HepG2 (cell line): ENCODE results near the gene SPAG4. TPM values are rescaled to one million over a fixed set of nuclear protein-coding genes. Genes with fewer than 3 reads are reported as not detected.

Source experiments
- DR1 ChIP-seq: sonication (generic); formaldehyde crosslinking; IDR thresholded peaks from 2 replicates; pipeline ENCODE4 v1.8.0; 2021; ENCODE audit warnings: mild to moderate bottlenecking, missing genetic modification reagents, inconsistent platforms
- GABPB1 ChIP-seq: IDR thresholded peaks from 2 replicates; pipeline ENCODE4 v1.6.1; 2016; ENCODE audit warnings: mild to moderate bottlenecking, missing genetic modification reagents, moderate library complexity, missing compliant biosample characterization
- GATAD2A ChIP-seq: IDR thresholded peaks from 2 replicates; pipeline ENCODE4 v1.6.1; 2016
- GLI4 ChIP-seq: sonication (generic); formaldehyde crosslinking; IDR thresholded peaks from 2 replicates; pipeline ENCODE4 v1.5.1; 2020; ENCODE audit warnings: missing genetic modification reagents, mild to moderate bottlenecking, moderate library complexity, borderline replicate concordance
- HOXA9 ChIP-seq: sonication (generic); formaldehyde crosslinking; IDR thresholded peaks from 2 replicates; pipeline ENCODE4 v1.8.1; 2022; ENCODE audit warnings: missing genetic modification reagents, mild to moderate bottlenecking, moderate library complexity, borderline replicate concordance
- KLF16 ChIP-seq, 2 experiments: sonication (generic) in 1 of 2; formaldehyde crosslinking in 1 of 2; IDR thresholded peaks; 2 replicates each; pipeline versions ENCODE4 v1.6.1 to v1.8.0; 2016 to 2023; ENCODE audit warnings: missing genetic modification reagents in 2 of 2, missing compliant biosample characterization in 1 of 2
- MBNL3 ChIP-seq: fragments of 250-450 bp; sonication (Bioruptor Pico); conservative IDR thresholded peaks from 2 replicates; pipeline ENCODE4 v1.8.0; 2022; ENCODE audit warnings: mild to moderate bottlenecking, inconsistent platforms
- NR2C2 ChIP-seq: sonication (generic); formaldehyde crosslinking; IDR thresholded peaks from 2 replicates; pipeline ENCODE4 v1.4.0; 2020; ENCODE audit warnings: missing genetic modification reagents, mild to moderate bottlenecking, moderate library complexity, borderline replicate concordance
- PHF21A ChIP-seq: sonication (generic); formaldehyde crosslinking; IDR thresholded peaks from 2 replicates; pipeline ENCODE4 v1.5.0; 2020; ENCODE audit warnings: mild to moderate bottlenecking, missing genetic modification reagents
- PITX1 ChIP-seq: sonication (generic); formaldehyde crosslinking; IDR thresholded peaks from 2 replicates; pipeline ENCODE4 v1.5.1; 2020; ENCODE audit warnings: mild to moderate bottlenecking, missing genetic modification reagents
- TBX3 ChIP-seq: fragments of 450-650 bp; IDR thresholded peaks from 2 replicates; pipeline ENCODE4 v1.6.1; 2017; ENCODE audit warnings: antibody characterized with exemption, mild to moderate bottlenecking, inconsistent platforms, borderline replicate concordance
- ZBTB20 ChIP-seq: sonication (generic); formaldehyde crosslinking; IDR thresholded peaks from 2 replicates; pipeline ENCODE4 v1.8.1; 2023; ENCODE audit warnings: missing genetic modification reagents, low read depth, mild to moderate bottlenecking, borderline replicate concordance
- ZBTB38 ChIP-seq: sonication (generic); formaldehyde crosslinking; IDR thresholded peaks from 2 replicates; pipeline ENCODE4 v1.5.1; 2020; ENCODE audit warnings: mild to moderate bottlenecking, missing genetic modification reagents
- ZNF460 ChIP-seq: sonication (generic); formaldehyde crosslinking; IDR thresholded peaks from 2 replicates; pipeline ENCODE4 v1.5.1; 2020; ENCODE audit warnings: missing genetic modification reagents, mild to moderate bottlenecking, borderline replicate concordance
- ZNF749 ChIP-seq: sonication (generic); formaldehyde crosslinking; IDR thresholded peaks from 2 replicates; pipeline ENCODE4 v1.8.0; 2022; ENCODE audit warnings: mild to moderate bottlenecking, missing genetic modification reagents, moderate library complexity, borderline replicate concordance
- ZNF883 ChIP-seq: sonication (generic); formaldehyde crosslinking; IDR thresholded peaks from 2 replicates; pipeline ENCODE4 v1.5.1; 2020; ENCODE audit warnings: mild to moderate bottlenecking, missing genetic modification reagents; ENCODE audit errors: not compliant biosample characterization
- polyA plus RNA-seq, 8 experiments: library from polyadenylated mRNA; depleted of rRNA in 3 of 8; stranded (reverse) in 7 of 8; unstranded in 1 of 8; fragments of >200 nt; fragmentation: Illumina TruSeq in 4 of 8; extraction: Trizol in 4 of 8; gene quantifications; 2 replicates each; pipeline versions ENCODE4 v1.2.1 to v1.2.3, GENCODE V29; 2011 to 2016; ENCODE audit warnings: low read depth in 4 of 8, missing spikeins in 1 of 8, mixed read lengths in 1 of 8; ENCODE audit not compliant: insufficient read depth in 1 of 8
- total RNA-seq, 5 experiments: library from RNA; depleted of rRNA; stranded (reverse); fragments of >200 nt; fragmentation: Illumina TruSeq; extraction: Trizol; gene quantifications; 2 replicates each; pipeline ENCODE4 v1.2.3, GENCODE V29; 2016; ENCODE audit warnings: low read depth in 1 of 5
- TF ChIP-seq, protein P1 (sequence below): sonication (generic); formaldehyde crosslinking; IDR thresholded peaks from 2 replicates; pipeline ENCODE4; 2020; ENCODE audit warnings: missing genetic modification reagents, mild to moderate bottlenecking, borderline replicate concordance
- TF ChIP-seq, protein P2 (sequence below): sonication (generic); formaldehyde crosslinking; IDR thresholded peaks from 2 replicates; pipeline ENCODE4 v1.4.0; 2020; ENCODE audit warnings: missing genetic modification reagents
- TF ChIP-seq, protein P3 (sequence below): sonication (generic); formaldehyde crosslinking; IDR thresholded peaks from 2 replicates; pipeline ENCODE4 v1.4.0; 2020; ENCODE audit warnings: missing genetic modification reagents, mild to moderate bottlenecking, borderline replicate concordance
- TF ChIP-seq, protein P4 (sequence below): IDR thresholded peaks from 2 replicates; pipeline ENCODE4 v1.6.1; 2012; ENCODE audit warnings: inconsistent platforms

Gene SPAG4
- total and polyA plus RNA-seq, 2 of the 13 experiments (the other 11 are each of a cell fraction or from before 2014, with no cell fraction given): 5.8 to 137 TPM

DNA sequence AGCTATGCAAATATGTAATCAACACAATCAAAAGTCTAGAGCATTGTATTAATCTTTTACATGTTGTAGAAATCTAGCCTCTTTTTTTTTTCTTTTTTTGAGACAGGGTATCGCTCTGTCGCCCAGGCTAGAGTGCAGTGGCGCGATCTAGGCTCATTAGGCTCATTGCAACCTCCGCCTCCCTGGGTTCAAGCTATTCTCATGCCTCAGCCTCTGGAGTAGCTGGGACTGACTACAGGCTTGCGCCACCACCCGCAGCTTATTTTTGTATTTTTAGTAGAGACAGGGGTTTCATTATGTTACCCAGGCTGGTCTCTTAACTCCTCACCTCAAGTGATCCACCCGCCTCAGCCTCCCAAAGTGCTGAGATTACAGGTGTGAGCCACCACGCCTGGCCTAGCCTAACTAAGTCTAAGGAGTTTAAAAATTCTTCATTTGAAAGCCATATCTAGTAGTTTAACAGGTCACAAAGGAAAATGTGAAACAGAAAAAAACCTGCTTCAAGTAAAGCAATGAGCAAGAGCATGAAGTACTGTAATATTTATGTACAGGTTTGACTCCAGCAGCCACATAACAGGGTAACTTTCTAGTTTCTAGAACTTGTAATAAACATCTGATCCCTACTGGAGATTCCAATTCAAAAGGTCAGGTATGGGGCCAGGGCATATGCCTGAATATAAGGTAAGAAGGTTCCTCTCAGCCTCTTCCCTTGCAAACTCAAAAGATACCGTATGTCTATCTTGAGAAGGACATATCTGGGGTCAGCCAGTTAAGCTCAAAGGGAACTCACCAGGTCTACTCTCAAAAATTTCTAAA is 44.7 kb downstream of the SPAG4 start (continued):
- TF ChIP-seq KLF16 (CRISPR knock-in tag; IDR thresholded peaks at IDR 0.05) (peak in 1 of 2 experiments; percentile 17; a peak in 1 of 4 replicates), PITX1 (CRISPR knock-in tag) (no peak), ZBTB20 (CRISPR knock-in tag) (no peak), HOXA9 (no peak), ZNF749 (CRISPR knock-in tag) (no peak), NR2C2 (CRISPR knock-in tag) (no peak), ZNF460 (peak; percentile 79; the same call in 1 of the 2 replicates), GABPB1 (0 out of 2 replicates have a peak, but pooled peaks have one; percentile 20), DR1 (no peak), PHF21A (no peak), TBX3 (no peak), MBNL3 (CRISPR knock-in tag) (no peak), ZBTB38 (CRISPR knock-in tag) (peak; percentile 59; the same call in 1 of the 2 replicates), GATAD2A (no peak), GLI4 (no peak), ZNF883 (CRISPR knock-in tag) (no peak)
- TF ChIP-seq, protein P1, sequence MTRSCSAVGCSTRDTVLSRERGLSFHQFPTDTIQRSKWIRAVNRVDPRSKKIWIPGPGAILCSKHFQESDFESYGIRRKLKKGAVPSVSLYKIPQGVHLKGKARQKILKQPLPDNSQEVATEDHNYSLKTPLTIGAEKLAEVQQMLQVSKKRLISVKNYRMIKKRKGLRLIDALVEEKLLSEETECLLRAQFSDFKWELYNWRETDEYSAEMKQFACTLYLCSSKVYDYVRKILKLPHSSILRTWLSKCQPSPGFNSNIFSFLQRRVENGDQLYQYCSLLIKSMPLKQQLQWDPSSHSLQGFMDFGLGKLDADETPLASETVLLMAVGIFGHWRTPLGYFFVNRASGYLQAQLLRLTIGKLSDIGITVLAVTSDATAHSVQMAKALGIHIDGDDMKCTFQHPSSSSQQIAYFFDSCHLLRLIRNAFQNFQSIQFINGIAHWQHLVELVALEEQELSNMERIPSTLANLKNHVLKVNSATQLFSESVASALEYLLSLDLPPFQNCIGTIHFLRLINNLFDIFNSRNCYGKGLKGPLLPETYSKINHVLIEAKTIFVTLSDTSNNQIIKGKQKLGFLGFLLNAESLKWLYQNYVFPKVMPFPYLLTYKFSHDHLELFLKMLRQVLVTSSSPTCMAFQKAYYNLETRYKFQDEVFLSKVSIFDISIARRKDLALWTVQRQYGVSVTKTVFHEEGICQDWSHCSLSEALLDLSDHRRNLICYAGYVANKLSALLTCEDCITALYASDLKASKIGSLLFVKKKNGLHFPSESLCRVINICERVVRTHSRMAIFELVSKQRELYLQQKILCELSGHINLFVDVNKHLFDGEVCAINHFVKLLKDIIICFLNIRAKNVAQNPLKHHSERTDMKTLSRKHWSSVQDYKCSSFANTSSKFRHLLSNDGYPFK (CRISPR knock-in tag): no peak
- TF ChIP-seq, protein P2, sequence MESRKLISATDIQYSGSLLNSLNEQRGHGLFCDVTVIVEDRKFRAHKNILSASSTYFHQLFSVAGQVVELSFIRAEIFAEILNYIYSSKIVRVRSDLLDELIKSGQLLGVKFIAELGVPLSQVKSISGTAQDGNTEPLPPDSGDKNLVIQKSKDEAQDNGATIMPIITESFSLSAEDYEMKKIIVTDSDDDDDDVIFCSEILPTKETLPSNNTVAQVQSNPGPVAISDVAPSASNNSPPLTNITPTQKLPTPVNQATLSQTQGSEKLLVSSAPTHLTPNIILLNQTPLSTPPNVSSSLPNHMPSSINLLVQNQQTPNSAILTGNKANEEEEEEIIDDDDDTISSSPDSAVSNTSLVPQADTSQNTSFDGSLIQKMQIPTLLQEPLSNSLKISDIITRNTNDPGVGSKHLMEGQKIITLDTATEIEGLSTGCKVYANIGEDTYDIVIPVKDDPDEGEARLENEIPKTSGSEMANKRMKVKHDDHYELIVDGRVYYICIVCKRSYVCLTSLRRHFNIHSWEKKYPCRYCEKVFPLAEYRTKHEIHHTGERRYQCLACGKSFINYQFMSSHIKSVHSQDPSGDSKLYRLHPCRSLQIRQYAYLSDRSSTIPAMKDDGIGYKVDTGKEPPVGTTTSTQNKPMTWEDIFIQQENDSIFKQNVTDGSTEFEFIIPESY (CRISPR knock-in tag): peak; percentile 38; the same call in 1 of the 2 replicates
- TF ChIP-seq, protein P3, sequence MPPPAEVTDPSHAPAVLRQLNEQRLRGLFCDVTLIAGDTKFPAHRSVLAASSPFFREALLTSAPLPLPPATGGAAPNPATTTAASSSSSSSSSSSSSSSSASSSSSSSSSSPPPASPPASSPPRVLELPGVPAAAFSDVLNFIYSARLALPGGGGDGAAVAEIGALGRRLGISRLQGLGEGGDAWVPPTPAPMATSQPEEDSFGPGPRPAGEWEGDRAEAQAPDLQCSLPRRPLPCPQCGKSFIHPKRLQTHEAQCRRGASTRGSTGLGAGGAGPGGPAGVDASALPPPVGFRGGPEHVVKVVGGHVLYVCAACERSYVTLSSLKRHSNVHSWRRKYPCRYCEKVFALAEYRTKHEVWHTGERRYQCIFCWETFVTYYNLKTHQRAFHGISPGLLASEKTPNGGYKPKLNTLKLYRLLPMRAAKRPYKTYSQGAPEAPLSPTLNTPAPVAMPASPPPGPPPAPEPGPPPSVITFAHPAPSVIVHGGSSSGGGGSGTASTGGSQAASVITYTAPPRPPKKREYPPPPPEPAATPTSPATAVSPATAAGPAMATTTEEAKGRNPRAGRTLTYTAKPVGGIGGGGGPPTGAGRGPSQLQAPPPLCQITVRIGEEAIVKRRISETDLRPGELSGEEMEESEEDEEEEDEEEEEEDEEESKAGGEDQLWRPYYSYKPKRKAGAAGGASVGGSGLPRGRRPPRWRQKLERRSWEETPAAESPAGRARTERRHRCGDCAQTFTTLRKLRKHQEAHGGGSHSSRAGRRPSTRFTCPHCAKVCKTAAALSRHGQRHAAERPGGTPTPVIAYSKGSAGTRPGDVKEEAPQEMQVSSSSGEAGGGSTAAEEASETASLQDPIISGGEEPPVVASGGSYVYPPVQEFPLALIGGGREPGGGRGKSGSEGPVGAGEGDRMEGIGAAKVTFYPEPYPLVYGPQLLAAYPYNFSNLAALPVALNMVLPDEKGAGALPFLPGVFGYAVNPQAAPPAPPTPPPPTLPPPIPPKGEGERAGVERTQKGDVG (CRISPR knock-in tag): 0 out of 2 replicates have a peak, but pooled peaks have one; percentile 31
- TF ChIP-seq, protein P4, sequence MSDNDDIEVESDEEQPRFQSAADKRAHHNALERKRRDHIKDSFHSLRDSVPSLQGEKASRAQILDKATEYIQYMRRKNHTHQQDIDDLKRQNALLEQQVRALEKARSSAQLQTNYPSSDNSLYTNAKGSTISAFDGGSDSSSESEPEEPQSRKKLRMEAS: no peak
